ENCODE results near the gene GAL. TPM values are rescaled to one million over a fixed set of nuclear protein-coding genes. Genes with fewer than 3 reads are reported as not detected.

Gene GAL
- total and polyA plus RNA-seq, 2 experiments from 2014 or later, result 80.9 to 691 TPM

DNA sequence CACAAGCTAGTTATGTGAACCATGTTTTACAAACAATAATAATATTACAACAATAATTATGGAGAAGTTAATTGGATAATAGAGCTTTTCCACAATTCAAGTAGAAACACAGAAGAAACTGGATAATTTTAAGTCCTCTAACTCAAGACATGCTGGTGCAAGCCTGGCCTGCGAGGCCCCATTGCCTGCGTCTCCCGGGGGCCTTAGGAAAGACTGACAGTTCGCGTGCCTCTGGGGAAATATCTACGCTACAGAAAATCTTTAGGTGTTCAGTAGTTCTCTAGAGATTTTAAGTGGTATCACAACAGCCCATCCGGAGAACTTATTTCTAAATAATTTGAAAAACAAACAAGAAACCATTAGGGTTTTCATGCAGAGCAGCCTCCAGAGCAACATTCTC, 23.2 kb downstream of the GAL start (continued):
- TF ChIP-seq, protein P1, sequence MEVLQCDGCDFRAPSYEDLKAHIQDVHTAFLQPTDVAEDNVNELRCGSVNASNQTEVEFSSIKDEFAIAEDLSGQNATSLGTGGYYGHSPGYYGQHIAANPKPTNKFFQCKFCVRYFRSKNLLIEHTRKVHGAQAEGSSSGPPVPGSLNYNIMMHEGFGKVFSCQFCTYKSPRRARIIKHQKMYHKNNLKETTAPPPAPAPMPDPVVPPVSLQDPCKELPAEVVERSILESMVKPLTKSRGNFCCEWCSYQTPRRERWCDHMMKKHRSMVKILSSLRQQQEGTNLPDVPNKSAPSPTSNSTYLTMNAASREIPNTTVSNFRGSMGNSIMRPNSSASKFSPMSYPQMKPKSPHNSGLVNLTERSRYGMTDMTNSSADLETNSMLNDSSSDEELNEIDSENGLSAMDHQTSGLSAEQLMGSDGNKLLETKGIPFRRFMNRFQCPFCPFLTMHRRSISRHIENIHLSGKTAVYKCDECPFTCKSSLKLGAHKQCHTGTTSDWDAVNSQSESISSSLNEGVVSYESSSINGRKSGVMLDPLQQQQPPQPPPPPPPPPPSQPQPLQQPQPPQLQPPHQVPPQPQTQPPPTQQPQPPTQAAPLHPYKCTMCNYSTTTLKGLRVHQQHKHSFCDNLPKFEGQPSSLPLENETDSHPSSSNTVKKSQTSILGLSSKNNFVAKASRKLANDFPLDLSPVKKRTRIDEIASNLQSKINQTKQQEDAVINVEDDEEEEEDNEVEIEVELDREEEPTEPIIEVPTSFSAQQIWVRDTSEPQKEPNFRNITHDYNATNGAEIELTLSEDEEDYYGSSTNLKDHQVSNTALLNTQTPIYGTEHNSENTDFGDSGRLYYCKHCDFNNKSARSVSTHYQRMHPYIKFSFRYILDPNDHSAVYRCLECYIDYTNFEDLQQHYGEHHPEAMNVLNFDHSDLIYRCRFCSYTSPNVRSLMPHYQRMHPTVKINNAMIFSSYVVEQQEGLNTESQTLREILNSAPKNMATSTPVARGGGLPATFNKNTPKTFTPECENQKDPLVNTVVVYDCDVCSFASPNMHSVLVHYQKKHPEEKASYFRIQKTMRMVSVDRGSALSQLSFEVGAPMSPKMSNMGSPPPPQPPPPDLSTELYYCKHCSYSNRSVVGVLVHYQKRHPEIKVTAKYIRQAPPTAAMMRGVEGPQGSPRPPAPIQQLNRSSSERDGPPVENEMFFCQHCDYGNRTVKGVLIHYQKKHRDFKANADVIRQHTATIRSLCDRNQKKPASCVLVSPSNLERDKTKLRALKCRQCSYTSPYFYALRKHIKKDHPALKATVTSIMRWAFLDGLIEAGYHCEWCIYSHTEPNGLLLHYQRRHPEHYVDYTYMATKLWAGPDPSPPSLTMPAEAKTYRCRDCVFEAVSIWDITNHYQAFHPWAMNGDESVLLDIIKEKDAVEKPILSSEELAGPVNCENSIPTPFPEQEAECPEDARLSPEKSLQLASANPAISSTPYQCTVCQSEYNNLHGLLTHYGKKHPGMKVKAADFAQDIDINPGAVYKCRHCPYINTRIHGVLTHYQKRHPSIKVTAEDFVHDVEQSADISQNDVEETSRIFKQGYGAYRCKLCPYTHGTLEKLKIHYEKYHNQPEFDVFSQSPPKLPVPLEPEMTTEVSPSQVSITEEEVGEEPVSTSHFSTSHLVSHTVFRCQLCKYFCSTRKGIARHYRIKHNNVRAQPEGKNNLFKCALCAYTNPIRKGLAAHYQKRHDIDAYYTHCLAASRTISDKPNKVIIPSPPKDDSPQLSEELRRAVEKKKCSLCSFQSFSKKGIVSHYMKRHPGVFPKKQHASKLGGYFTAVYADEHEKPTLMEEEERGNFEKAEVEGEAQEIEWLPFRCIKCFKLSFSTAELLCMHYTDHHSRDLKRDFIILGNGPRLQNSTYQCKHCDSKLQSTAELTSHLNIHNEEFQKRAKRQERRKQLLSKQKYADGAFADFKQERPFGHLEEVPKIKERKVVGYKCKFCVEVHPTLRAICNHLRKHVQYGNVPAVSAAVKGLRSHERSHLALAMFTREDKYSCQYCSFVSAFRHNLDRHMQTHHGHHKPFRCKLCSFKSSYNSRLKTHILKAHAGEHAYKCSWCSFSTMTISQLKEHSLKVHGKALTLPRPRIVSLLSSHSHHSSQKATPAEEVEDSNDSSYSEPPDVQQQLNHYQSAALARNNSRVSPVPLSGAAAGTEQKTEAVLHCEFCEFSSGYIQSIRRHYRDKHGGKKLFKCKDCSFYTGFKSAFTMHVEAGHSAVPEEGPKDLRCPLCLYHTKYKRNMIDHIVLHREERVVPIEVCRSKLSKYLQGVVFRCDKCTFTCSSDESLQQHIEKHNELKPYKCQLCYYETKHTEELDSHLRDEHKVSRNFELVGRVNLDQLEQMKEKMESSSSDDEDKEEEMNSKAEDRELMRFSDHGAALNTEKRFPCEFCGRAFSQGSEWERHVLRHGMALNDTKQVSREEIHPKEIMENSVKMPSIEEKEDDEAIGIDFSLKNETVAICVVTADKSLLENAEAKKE (CRISPR knock-in tag; IDR thresholded peaks at IDR 0.05), result no peak

GRCh38 chr11:68709062-68709461, 24.7 kb downstream of the GAL start:
- TF ChIP-seq ZNF114 (CRISPR knock-in tag; IDR thresholded peaks at IDR 0.05) (no peak), CREB1 (CRISPR knock-in tag; IDR thresholded peaks at IDR 0.05; ENCODE audit: low read depth) (no peak), JUNB (IDR thresholded peaks at IDR 0.05; ENCODE audit: unreplicated experiment) (no peak), ETS1 (IDR thresholded peaks at IDR 0.05) (no peak)
- TF ChIP-seq, protein P2, sequence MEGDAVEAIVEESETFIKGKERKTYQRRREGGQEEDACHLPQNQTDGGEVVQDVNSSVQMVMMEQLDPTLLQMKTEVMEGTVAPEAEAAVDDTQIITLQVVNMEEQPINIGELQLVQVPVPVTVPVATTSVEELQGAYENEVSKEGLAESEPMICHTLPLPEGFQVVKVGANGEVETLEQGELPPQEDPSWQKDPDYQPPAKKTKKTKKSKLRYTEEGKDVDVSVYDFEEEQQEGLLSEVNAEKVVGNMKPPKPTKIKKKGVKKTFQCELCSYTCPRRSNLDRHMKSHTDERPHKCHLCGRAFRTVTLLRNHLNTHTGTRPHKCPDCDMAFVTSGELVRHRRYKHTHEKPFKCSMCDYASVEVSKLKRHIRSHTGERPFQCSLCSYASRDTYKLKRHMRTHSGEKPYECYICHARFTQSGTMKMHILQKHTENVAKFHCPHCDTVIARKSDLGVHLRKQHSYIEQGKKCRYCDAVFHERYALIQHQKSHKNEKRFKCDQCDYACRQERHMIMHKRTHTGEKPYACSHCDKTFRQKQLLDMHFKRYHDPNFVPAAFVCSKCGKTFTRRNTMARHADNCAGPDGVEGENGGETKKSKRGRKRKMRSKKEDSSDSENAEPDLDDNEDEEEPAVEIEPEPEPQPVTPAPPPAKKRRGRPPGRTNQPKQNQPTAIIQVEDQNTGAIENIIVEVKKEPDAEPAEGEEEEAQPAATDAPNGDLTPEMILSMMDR (conservative IDR thresholded peaks at IDR 0.05; ENCODE audit: low read depth in 2 of 2), result no peak
- TF ChIP-seq, protein P1 (CRISPR knock-in tag; IDR thresholded peaks at IDR 0.05), result no peak
- peaks cover 48% of the 10 kb centered on the region for H3K4me1 Mint-ChIP-seq
- H2AFZ ChIP-seq, result no peak overlapping the region
- H3K4me1 ChIP-seq (ENCODE audit: insufficient read depth), result peaks cover 33% of the 10 kb centered on the region
- H3F3A ChIP-seq (replicated peaks; ENCODE audit: low read depth), result peaks cover 7% of the 10 kb centered on the region; the same call in 1 of the 2 replicates
- DNase-seq (ENCODE audit: low spot score) (no peak), ATAC-seq (no peak)
- H4K20me1 ChIP-seq (replicated peaks; ENCODE audit: insufficient read depth), result no peaks in the 10 kb centered on the region
- H3K27me3 Mint-ChIP-seq (ENCODE audit: insufficient read depth, low read depth, poor library complexity), result peaks cover 7% of the 10 kb centered on the region
- no peaks in the 10 kb centered on the region; the same call in 1 of the 2 replicates for H3K36me3 ChIP-seq (ENCODE audit: insufficient read depth)
- no peaks in the 10 kb centered on the region for H3K9me2 ChIP-seq (ENCODE audit: insufficient read depth)
- H3K4me2 ChIP-seq, result no peak overlapping the region
- no peaks in the 10 kb centered on the region; the same call in 2 of the 3 replicates for H3K36me3 Mint-ChIP-seq (ENCODE audit: low read depth)
- H3K9me3 Mint-ChIP-seq, result no peaks in the 10 kb centered on the region
- no peaks in the 10 kb centered on the region for H3K79me2 ChIP-seq (replicated peaks; ENCODE audit: insufficient read depth)
- no peak overlapping the region for H3K4me3 ChIP-seq
- H3K4me3 Mint-ChIP-seq, result no peak overlapping the region
- no peak overlapping the region for H3K27ac Mint-ChIP-seq
- no peaks in the 10 kb centered on the region for H3K27me3 ChIP-seq (ENCODE audit: insufficient read depth)
- H3K27ac ChIP-seq (ENCODE audit: low read depth), result no peak overlapping the region

All from GM23338 (cell line).